GM23338 (cell line): ENCODE data around the gene NKAIN2. TPM values are rescaled to one million over a fixed set of nuclear protein-coding genes. Genes with fewer than 3 reads are reported as not detected.

ENCODE experiments used
- ATAC-seq: fragments of 200-7000 bp; cut with Tn5 transposase; 3 replicates; pipeline ENCODE4 v1.9.1; 2020
- DNase-seq: peaks from one replicate; pipeline ENCODE4 v3.0.0-alpha.2; 2015; ENCODE audit warnings: low spot score
- H2AFZ ChIP-seq: fragments of 200-600 bp; sonication (generic); 2 replicates; pipeline ENCODE4 v1.8.0; 2016; ENCODE audit warnings: antibody characterized with exemption, mild to moderate bottlenecking, moderate library complexity
- H3F3A ChIP-seq: fragments of 200-600 bp; sonication (generic); replicated peaks from 2 replicates; pipeline ENCODE4 v1.8.0; 2017; ENCODE audit warnings: antibody characterized with exemption, mixed run types, low read depth
- H3K27ac ChIP-seq: fragments of 200-600 bp; sonication (generic); 2 replicates; pipeline ENCODE4 v1.6.1; 2016; ENCODE audit warnings: low read depth
- H3K27me3 ChIP-seq: fragments of 200-600 bp; sonication (generic); 2 replicates; pipeline ENCODE4 v1.8.0; 2016; ENCODE audit warnings: mild to moderate bottlenecking, mixed run types, moderate library complexity; ENCODE audit not compliant: insufficient read depth
- H3K36me3 ChIP-seq: fragments of 200-600 bp; sonication (generic); 2 replicates; pipeline ENCODE4 v1.8.0; 2016; ENCODE audit warnings: mild to moderate bottlenecking; ENCODE audit not compliant: insufficient read depth
- H3K4me1 ChIP-seq: fragments of 200-600 bp; sonication (generic); 2 replicates; pipeline ENCODE4 v1.8.0; 2016; ENCODE audit warnings: mild to moderate bottlenecking, moderate library complexity; ENCODE audit not compliant: insufficient read depth
- H3K4me2 ChIP-seq: fragments of 200-600 bp; sonication (generic); 2 replicates; pipeline ENCODE4 v1.7.1; 2017; ENCODE audit warnings: mixed run types
- H3K4me3 ChIP-seq: fragments of 200-600 bp; sonication (generic); 2 replicates; pipeline ENCODE4 v1.6.1; 2016; ENCODE audit warnings: mixed run types
- H3K79me2 ChIP-seq: fragments of 200-600 bp; sonication (generic); replicated peaks from 2 replicates; pipeline ENCODE4 v1.8.0; 2017; ENCODE audit warnings: mild to moderate bottlenecking; ENCODE audit not compliant: insufficient read depth
- H3K9me2 ChIP-seq: fragments of 200-600 bp; sonication (generic); 2 replicates; pipeline ENCODE4 v1.8.0; 2017; ENCODE audit not compliant: insufficient read depth
- H4K20me1 ChIP-seq: fragments of 200-600 bp; sonication (generic); replicated peaks from 2 replicates; pipeline ENCODE4 v1.8.0; 2017; ENCODE audit warnings: mild to moderate bottlenecking; ENCODE audit not compliant: insufficient read depth
- H3K27ac Mint-ChIP-seq: 2 replicates; pipeline ENCODE4 v1.8.0; 2020; ENCODE audit warnings: inconsistent platforms, mild to moderate bottlenecking, moderate library complexity, mixed read lengths
- H3K27me3 Mint-ChIP-seq: 3 replicates; pipeline ENCODE4 v1.8.0; 2022; ENCODE audit warnings: low read depth, mild to moderate bottlenecking, moderate library complexity, mixed read lengths, inconsistent platforms; ENCODE audit not compliant: insufficient read depth, poor library complexity
- H3K36me3 Mint-ChIP-seq: 3 replicates; pipeline ENCODE4 v1.8.0; 2021; ENCODE audit warnings: low read depth, mild to moderate bottlenecking, inconsistent platforms, moderate library complexity, mixed read lengths
- H3K4me1 Mint-ChIP-seq: 3 replicates; pipeline ENCODE4 v1.8.0; 2020; ENCODE audit warnings: mild to moderate bottlenecking, inconsistent platforms, mixed read lengths
- H3K4me3 Mint-ChIP-seq: 3 replicates; pipeline ENCODE4 v1.8.0; 2021; ENCODE audit warnings: moderate library complexity, mild to moderate bottlenecking, inconsistent platforms, mixed read lengths
- H3K9me3 Mint-ChIP-seq: 3 replicates; pipeline ENCODE4 v1.8.0; 2020; ENCODE audit warnings: moderate library complexity, mild to moderate bottlenecking, inconsistent platforms, mixed read lengths
- CREB1 ChIP-seq: fragments of 250-450 bp; sonication (Bioruptor Pico); IDR thresholded peaks from 2 replicates; pipeline ENCODE4 v1.5.0; 2020; ENCODE audit warnings: low read depth, mild to moderate bottlenecking, moderate library complexity
- ETS1 ChIP-seq: IDR thresholded peaks from 2 replicates; pipeline ENCODE4 v1.6.1; 2016; ENCODE audit warnings: antibody characterized with exemption
- EZH2 ChIP-seq: fragments of 200-600 bp; sonication (generic); IDR thresholded peaks from one replicate; pipeline ENCODE4 v1.8.0; 2017; ENCODE audit warnings: antibody characterized with exemption, mild to moderate bottlenecking, low read depth; ENCODE audit not compliant: unreplicated experiment
- JUNB ChIP-seq: IDR thresholded peaks from one replicate; pipeline ENCODE4 v1.6.1; 2016; ENCODE audit warnings: antibody characterized with exemption; ENCODE audit not compliant: unreplicated experiment
- NANOG ChIP-seq: IDR thresholded peaks from 2 replicates; pipeline ENCODE4 v1.6.1; 2016; ENCODE audit warnings: antibody characterized with exemption, borderline replicate concordance
- POLR2AphosphoS5 ChIP-seq: IDR thresholded peaks from 2 replicates; pipeline ENCODE4 v1.6.1; 2016; ENCODE audit warnings: antibody characterized with exemption, low read depth
- STAT1 ChIP-seq: IDR thresholded peaks from one replicate; pipeline ENCODE4 v1.6.1; 2016; ENCODE audit warnings: antibody characterized with exemption; ENCODE audit not compliant: unreplicated experiment
- ZNF114 ChIP-seq: fragments of 250-450 bp; sonication (Bioruptor Pico); IDR thresholded peaks from 2 replicates; pipeline ENCODE4 v1.5.0; 2020; ENCODE audit warnings: mild to moderate bottlenecking, moderate library complexity
- ZNF331 ChIP-seq: fragments of 250-450 bp; sonication (Bioruptor Pico); IDR thresholded peaks from 2 replicates; pipeline ENCODE4 v1.5.0; 2020; ENCODE audit warnings: low read depth, mild to moderate bottlenecking, moderate library complexity
- polyA plus RNA-seq: library from polyadenylated mRNA; unstranded; fragments of >200 nt; fragmentation: Nextera tagmentation; extraction: Ambion mirVana; gene quantifications from 2 replicates; pipeline ENCODE4 v1.2.1, GENCODE V29; 2016
- total RNA-seq: library from RNA; depleted of rRNA; stranded (reverse); fragments of >200 nt; shearing (Covaris generic); gene quantifications from 2 replicates; pipeline ENCODE4 v1.2.3, GENCODE V29; 2014
- TF ChIP-seq, protein P1 (sequence below), 2 experiments: fragments of 200-600 bp in 1 of 2; sonication (generic) in 1 of 2; conservative IDR thresholded peaks; 2 replicates each; pipeline versions ENCODE4 v1.5.1 to v1.6.1; 2016 to 2017; ENCODE audit warnings: antibody characterized with exemption in 2 of 2, low read depth in 2 of 2, mild to moderate bottlenecking in 2 of 2, moderate library complexity in 1 of 2

Gene NKAIN2
- total and polyA plus RNA-seq, 2 experiments from 2014 or later, result 0.39 to 1.1 TPM

GRCh38 chr6:123763904-123764303 lies 39.8 kb upstream of the NKAIN2 start:
- Mint-ChIP-seq H3K27me3 (no peaks in the 10 kb centered on the region), H3K36me3 (peaks cover 5% of the 10 kb centered on the region; the same call in 1 of the 3 replicates), H3K27ac (no peak overlapping the region), H3K4me3 (no peak overlapping the region), H3K4me1 (peaks cover 19% of the 10 kb centered on the region), H3K9me3 (no peaks in the 10 kb centered on the region)
- H3K36me3 ChIP-seq, result no peaks in the 10 kb centered on the region
- ATAC-seq (no peak), DNase-seq (no peak)
- H3K27me3 ChIP-seq, result no peaks in the 10 kb centered on the region
- H3K9me2 ChIP-seq, result peaks cover 7% of the 10 kb centered on the region; the same call in 1 of the 2 replicates
- H3F3A ChIP-seq, result no peaks in the 10 kb centered on the region
- no peaks in the 10 kb centered on the region for H4K20me1 ChIP-seq
- no peak overlapping the region for H3K4me3 ChIP-seq
- H3K79me2 ChIP-seq, result no peaks in the 10 kb centered on the region
- peaks cover 21% of the 10 kb centered on the region for H3K4me1 ChIP-seq
- no peak for TF ChIP-seq ZNF331 (CRISPR knock-in tag)
- no peak for TF ChIP-seq POLR2AphosphoS5
- no peak for TF ChIP-seq STAT1
- no peak for TF ChIP-seq EZH2
- no peak for TF ChIP-seq ETS1
- no peak for TF ChIP-seq CREB1 (CRISPR knock-in tag)
- TF ChIP-seq NANOG, result no peak
- TF ChIP-seq JUNB, result no peak
- TF ChIP-seq, protein P1, sequence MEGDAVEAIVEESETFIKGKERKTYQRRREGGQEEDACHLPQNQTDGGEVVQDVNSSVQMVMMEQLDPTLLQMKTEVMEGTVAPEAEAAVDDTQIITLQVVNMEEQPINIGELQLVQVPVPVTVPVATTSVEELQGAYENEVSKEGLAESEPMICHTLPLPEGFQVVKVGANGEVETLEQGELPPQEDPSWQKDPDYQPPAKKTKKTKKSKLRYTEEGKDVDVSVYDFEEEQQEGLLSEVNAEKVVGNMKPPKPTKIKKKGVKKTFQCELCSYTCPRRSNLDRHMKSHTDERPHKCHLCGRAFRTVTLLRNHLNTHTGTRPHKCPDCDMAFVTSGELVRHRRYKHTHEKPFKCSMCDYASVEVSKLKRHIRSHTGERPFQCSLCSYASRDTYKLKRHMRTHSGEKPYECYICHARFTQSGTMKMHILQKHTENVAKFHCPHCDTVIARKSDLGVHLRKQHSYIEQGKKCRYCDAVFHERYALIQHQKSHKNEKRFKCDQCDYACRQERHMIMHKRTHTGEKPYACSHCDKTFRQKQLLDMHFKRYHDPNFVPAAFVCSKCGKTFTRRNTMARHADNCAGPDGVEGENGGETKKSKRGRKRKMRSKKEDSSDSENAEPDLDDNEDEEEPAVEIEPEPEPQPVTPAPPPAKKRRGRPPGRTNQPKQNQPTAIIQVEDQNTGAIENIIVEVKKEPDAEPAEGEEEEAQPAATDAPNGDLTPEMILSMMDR (conservative IDR thresholded peaks at IDR 0.05; ENCODE audit: low read depth in 2 of 2), result no peak
- no peak overlapping the region for H3K27ac ChIP-seq
- no peak overlapping the region for H2AFZ ChIP-seq
- no peak overlapping the region for H3K4me2 ChIP-seq

DNA sequence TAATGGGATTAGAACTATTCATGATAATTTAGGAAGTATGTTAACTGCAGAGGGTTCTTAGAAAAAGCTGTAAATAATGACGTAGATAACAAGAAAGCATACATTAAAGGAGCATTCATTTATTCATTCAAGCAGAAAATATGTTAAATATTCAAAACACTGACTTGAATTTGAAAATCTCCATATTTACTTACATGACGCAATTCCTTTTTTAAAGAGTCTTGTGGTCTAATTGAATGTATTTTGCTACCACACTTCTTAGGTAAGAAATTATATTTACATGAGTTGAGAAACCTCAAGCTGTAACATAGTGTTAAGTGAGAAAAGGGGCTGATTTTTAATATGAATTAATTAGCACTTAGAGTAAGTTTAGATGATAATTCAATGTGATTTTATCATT lies 38.9 kb upstream of the NKAIN2 start:
- Mint-ChIP-seq H3K9me3 (no peaks in the 10 kb centered on the region), H3K4me1 (peaks cover 26% of the 10 kb centered on the region), H3K36me3 (peaks cover 5% of the 10 kb centered on the region; the same call in 1 of the 3 replicates), H3K27me3 (peaks cover under 1% of the 10 kb centered on the region), H3K4me3 (no peak overlapping the region), H3K27ac (no peak overlapping the region)
- H3K9me2 ChIP-seq, result peaks cover 4% of the 10 kb centered on the region; the same call in 1 of the 2 replicates
- no peak overlapping the region for H3K4me2 ChIP-seq
- DNase-seq, result no peak
- no peaks in the 10 kb centered on the region for H3K79me2 ChIP-seq
- H3K4me1 ChIP-seq, result peaks cover 27% of the 10 kb centered on the region
- no peaks in the 10 kb centered on the region; the same call in 1 of the 2 replicates for H3F3A ChIP-seq
- no peak overlapping the region for H3K27ac ChIP-seq
- no peaks in the 10 kb centered on the region for H4K20me1 ChIP-seq
- no peak overlapping the region for H3K4me3 ChIP-seq
- no peak for TF ChIP-seq ZNF114 (CRISPR knock-in tag)
- no peaks in the 10 kb centered on the region for H3K36me3 ChIP-seq
- H2AFZ ChIP-seq, result no peak overlapping the region
- no peaks in the 10 kb centered on the region for H3K27me3 ChIP-seq
- ATAC-seq, result no peak
